ENCODE data around the gene PRLH.

The PRLH gene

GRCh38 chr2:237571551-237571950, 5.2 kb downstream of the PRLH start:
- peak overlapping the region; percentile 64 for H2AFZ ChIP-seq (ENCODE audit: low read length)
- no peaks in the 10 kb centered on the region for H3K9me2 ChIP-seq (replicated peaks; ENCODE audit: low read depth, low read length)
- H3K27me3 ChIP-seq (ENCODE audit: insufficient read depth, low read length, poor library complexity, severe bottlenecking): no peaks in the 10 kb centered on the region
- no peaks in the 10 kb centered on the region for H3F3A ChIP-seq (ENCODE audit: low read depth)
- no peak for TF ChIP-seq CTCF (conservative IDR thresholded peaks at IDR 0.05; ENCODE audit: low read length)
- no peak for TF ChIP-seq EZH2phosphoT487 (IDR thresholded peaks at IDR 0.05; ENCODE audit: borderline replicate concordance)
- H3K4me3 ChIP-seq (ENCODE audit: low read length, poor library complexity, severe bottlenecking): no peak overlapping the region
- no peaks in the 10 kb centered on the region for H4K20me1 ChIP-seq (ENCODE audit: insufficient read depth, low read length, poor library complexity, severe bottlenecking)
- H3K4me2 ChIP-seq (ENCODE audit: low read depth, low read length, poor library complexity, severe bottlenecking): no peak overlapping the region
- H3K79me2 ChIP-seq (ENCODE audit: insufficient read depth, low read length): no peaks in the 10 kb centered on the region
- no peaks in the 10 kb centered on the region for H3K4me1 ChIP-seq (ENCODE audit: insufficient read depth, low read length, poor library complexity, severe bottlenecking)
- no peak overlapping the region for H3K9ac ChIP-seq (ENCODE audit: low read depth, low read length, poor library complexity, severe bottlenecking)
- no peaks in the 10 kb centered on the region for H3K36me3 ChIP-seq (ENCODE audit: insufficient read depth, low read length)
- H3K9me3 ChIP-seq (ENCODE audit: insufficient read depth, low read depth, low read length): no peaks in the 10 kb centered on the region

- no peaks in the 10 kb centered on the region for H3F3A ChIP-seq (ENCODE audit: low read depth)
- no peak overlapping the region for H3K9ac ChIP-seq (ENCODE audit: low read depth, low read length, poor library complexity, severe bottlenecking)
- H4K20me1 ChIP-seq (ENCODE audit: insufficient read depth, low read length, poor library complexity, severe bottlenecking): no peaks in the 10 kb centered on the region
- H3K79me2 ChIP-seq (ENCODE audit: insufficient read depth, low read length): no peaks in the 10 kb centered on the region
- no peaks in the 10 kb centered on the region for H3K36me3 ChIP-seq (ENCODE audit: insufficient read depth, low read length)
- no peaks in the 10 kb centered on the region for H3K27me3 ChIP-seq (ENCODE audit: insufficient read depth, low read length, poor library complexity, severe bottlenecking)
- peak overlapping the region; percentile 73 for H2AFZ ChIP-seq (ENCODE audit: low read length)
- no peaks in the 10 kb centered on the region for H3K9me3 ChIP-seq (ENCODE audit: insufficient read depth, low read depth, low read length)
- H3K4me1 ChIP-seq (ENCODE audit: insufficient read depth, low read length, poor library complexity, severe bottlenecking): no peaks in the 10 kb centered on the region
- H3K4me3 ChIP-seq (ENCODE audit: low read length, poor library complexity, severe bottlenecking): no peak overlapping the region
- TF ChIP-seq CTCF (conservative IDR thresholded peaks at IDR 0.05; ENCODE audit: low read length) (peak; percentile 99), EZH2phosphoT487 (IDR thresholded peaks at IDR 0.05; ENCODE audit: borderline replicate concordance) (no peak)
- no peaks in the 10 kb centered on the region for H3K9me2 ChIP-seq (replicated peaks; ENCODE audit: low read depth, low read length)
- peak overlapping the region; percentile 14 for H3K4me2 ChIP-seq (ENCODE audit: low read depth, low read length, poor library complexity, severe bottlenecking)
Measured at GRCh38 chr2:237572021-237572741, 5.8 kb downstream of the PRLH start.

GRCh38 chr2:237572742-237573101, 6.3 kb downstream of the PRLH start:
- Histone ChIP-seq H3K4me3 (ENCODE audit: low read length, poor library complexity, severe bottlenecking) (no peak overlapping the region), H3K4me2 (ENCODE audit: low read depth, low read length, poor library complexity, severe bottlenecking) (no peak overlapping the region), H3K9ac (ENCODE audit: low read depth, low read length, poor library complexity, severe bottlenecking) (no peak overlapping the region), H3F3A (ENCODE audit: low read depth) (no peaks in the 10 kb centered on the region), H2AFZ (ENCODE audit: low read length) (0 out of 2 replicates have a peak overlapping the region, but pooled peaks have one; percentile 73), H4K20me1 (ENCODE audit: insufficient read depth, low read length, poor library complexity, severe bottlenecking) (no peaks in the 10 kb centered on the region), H3K4me1 (ENCODE audit: insufficient read depth, low read length, poor library complexity, severe bottlenecking) (no peaks in the 10 kb centered on the region), H3K79me2 (ENCODE audit: insufficient read depth, low read length) (no peaks in the 10 kb centered on the region), H3K9me2 (replicated peaks; ENCODE audit: low read depth, low read length) (no peaks in the 10 kb centered on the region), H3K36me3 (ENCODE audit: insufficient read depth, low read length) (no peaks in the 10 kb centered on the region), H3K27me3 (ENCODE audit: insufficient read depth, low read length, poor library complexity, severe bottlenecking) (no peaks in the 10 kb centered on the region), H3K9me3 (ENCODE audit: insufficient read depth, low read depth, low read length) (no peaks in the 10 kb centered on the region)
- TF ChIP-seq EZH2phosphoT487 (IDR thresholded peaks at IDR 0.05; ENCODE audit: borderline replicate concordance) (no peak), CTCF (conservative IDR thresholded peaks at IDR 0.05; ENCODE audit: low read length) (no peak)
